ENCODE data around the gene BRD9. TPM values are rescaled to one million over a fixed set of nuclear protein-coding genes. Genes with fewer than 3 reads are reported as not detected.

Gene BRD9
- total RNA-seq = 24.8 and 26.0 TPM in 2 replicates

DNA sequence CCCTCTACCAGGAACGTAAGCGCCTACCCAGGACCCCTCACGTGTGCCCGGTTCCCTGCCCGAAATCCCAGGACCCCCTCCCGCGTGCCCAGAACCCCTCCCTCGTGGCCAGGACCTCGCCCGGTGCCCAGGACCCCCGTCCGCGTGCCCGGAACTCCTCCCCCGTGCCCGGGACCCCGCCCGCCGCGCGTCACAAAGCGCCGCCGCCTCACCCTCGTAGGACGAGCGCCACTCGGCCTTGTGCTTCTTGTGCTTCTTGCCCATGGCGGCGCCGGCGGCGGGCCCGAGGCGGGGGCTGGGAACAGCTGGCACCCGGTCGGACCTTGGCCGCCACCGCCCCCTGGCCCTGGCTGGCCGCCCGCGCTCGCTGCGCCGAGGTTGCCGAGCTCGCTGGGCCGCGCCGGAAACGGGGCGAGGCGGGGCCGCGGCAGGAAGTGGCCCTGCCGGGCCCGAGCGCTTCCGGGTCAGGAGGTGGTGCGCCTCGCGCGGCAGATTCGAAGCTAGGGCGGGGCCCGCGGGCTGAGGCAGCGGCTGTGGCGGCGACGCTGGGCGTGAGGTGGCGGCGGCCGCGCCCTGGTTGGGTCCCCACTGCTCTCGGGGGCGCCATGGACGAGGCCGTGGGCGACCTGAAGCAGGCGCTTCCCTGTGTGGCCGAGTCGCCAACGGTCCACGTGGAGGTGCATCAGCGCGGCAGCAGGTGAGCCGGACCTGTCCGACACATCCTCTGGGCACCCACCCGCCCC, at the start of gene BRD9, which contains the start of gene TRIP13:
BRD9 (minus strand) TSS at position 408 of the 743 bp plus-strand sequence; CDS start at position 264, 144 bp downstream.
TRIP13 (plus strand) TSS at position 491 of the 743 bp plus-strand sequence; CDS start at position 606, 115 bp downstream.

GRCh38 chr5:850511-851006, 42.0 kb downstream of the BRD9 start, which contains the start of gene ZDHHC11:
Gene ZDHHC11, minus strand, starts transcription at chr5:850986. Its CDS starts 384 bp downstream, at chr5:850602.

Other genes with a start within 250 kb of the BRD9 start
- under 0.01 TPM in 2 replicates for gene TPPP, start 199.4 kb downstream of the BRD9 start, total RNA-seq
- under 0.01 and 0.13 TPM in 2 replicates for gene ZDHHC11B, start 108.1 kb downstream of the BRD9 start, total RNA-seq
- 1.0 and 1.4 TPM in 2 replicates for gene ZDHHC11, start 41.8 kb downstream of the BRD9 start, total RNA-seq
- gene TRIP13, start 83 bp upstream of the BRD9 start, total RNA-seq = 13.2 TPM in 2 replicates
- not detected in 2 replicates for gene NKD2, start 116.0 kb upstream of the BRD9 start, total RNA-seq
- 12.3 and 12.7 TPM in 2 replicates for gene SLC12A7, start 219.3 kb upstream of the BRD9 start, total RNA-seq

Measured in articular chondrocyte of knee joint (primary cell).